HFFc6 (cell line): ENCODE results near the gene NFIX. TPM values are rescaled to one million over a fixed set of nuclear protein-coding genes. Genes with fewer than 3 reads are reported as not detected.

Experiments
- DNase-seq: peaks from one replicate; pipeline ENCODE4 v3.0.0-alpha.2; 2018
- H3K27ac Mint-ChIP-seq: 2 replicates; pipeline ENCODE4 v1.8.0; 2020; ENCODE audit warnings: mild to moderate bottlenecking, mixed read lengths
- H3K27me3 Mint-ChIP-seq: 2 replicates; pipeline ENCODE4 v1.8.0; 2021; ENCODE audit warnings: mild to moderate bottlenecking, moderate library complexity, mixed read lengths; ENCODE audit not compliant: insufficient read depth
- H3K36me3 Mint-ChIP-seq: 2 replicates; pipeline ENCODE4 v1.8.0; 2021; ENCODE audit warnings: low read depth, mixed read lengths
- H3K4me1 Mint-ChIP-seq: 2 replicates; pipeline ENCODE4 v1.8.0; 2020; ENCODE audit warnings: low read depth, mixed read lengths
- H3K4me3 Mint-ChIP-seq: 2 replicates; pipeline ENCODE4 v1.8.0; 2020; ENCODE audit warnings: mild to moderate bottlenecking, moderate library complexity, mixed read lengths
- H3K9me3 Mint-ChIP-seq: 2 replicates; pipeline ENCODE4 v1.8.0; 2020; ENCODE audit warnings: mild to moderate bottlenecking, mixed read lengths
- total RNA-seq, 6 experiments: library from RNA; stranded (reverse); fragmentation: NEBNext Ultra II Directional; extraction: Animal tissue kit (Norgen Biotek cat#: 25700); gene quantifications; 2 replicates in 1 of 6; 3 replicates in 5 of 6; pipeline ENCODE4 v1.2.3, GENCODE V29; 2021
- TF ChIP-seq, protein P1 (sequence below): fragments of 200-600 bp; sonication (generic); IDR thresholded peaks from 2 replicates; pipeline ENCODE4 v1.5.0; 2021; ENCODE audit warnings: antibody characterized with exemption, mild to moderate bottlenecking

NFIX gene
- total RNA-seq, 6 experiments from 2014 or later, result 129 to 161 (median 142) TPM

DNA sequence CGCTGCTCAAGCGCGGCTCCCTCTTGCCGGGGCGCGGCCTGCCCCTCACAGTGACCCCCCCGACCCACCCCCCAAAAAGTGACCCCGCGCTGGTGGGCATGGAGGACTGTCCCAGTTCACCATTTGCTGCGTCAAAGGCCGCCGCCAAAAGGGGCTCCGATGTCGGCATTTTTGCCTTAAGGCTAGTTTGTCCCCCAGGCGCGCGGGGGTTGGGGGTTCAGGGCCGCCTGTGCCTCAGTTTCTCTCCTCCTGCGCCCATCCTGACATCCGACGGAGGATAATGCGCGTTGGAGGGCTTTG, 17.1 kb downstream of the NFIX start:
- Mint-ChIP-seq H3K9me3 (no peaks in the 10 kb centered on the region), H3K36me3 (peaks cover 4% of the 10 kb centered on the region; the same call in 1 of the 2 replicates), H3K4me1 (peaks cover 31% of the 10 kb centered on the region), H3K27ac (peak overlapping the region; percentile 99), H3K4me3 (peak overlapping the region; percentile 95), H3K27me3 (no peaks in the 10 kb centered on the region; the same call in 1 of the 2 replicates)
- no peak for DNase-seq
- TF ChIP-seq, protein P1, sequence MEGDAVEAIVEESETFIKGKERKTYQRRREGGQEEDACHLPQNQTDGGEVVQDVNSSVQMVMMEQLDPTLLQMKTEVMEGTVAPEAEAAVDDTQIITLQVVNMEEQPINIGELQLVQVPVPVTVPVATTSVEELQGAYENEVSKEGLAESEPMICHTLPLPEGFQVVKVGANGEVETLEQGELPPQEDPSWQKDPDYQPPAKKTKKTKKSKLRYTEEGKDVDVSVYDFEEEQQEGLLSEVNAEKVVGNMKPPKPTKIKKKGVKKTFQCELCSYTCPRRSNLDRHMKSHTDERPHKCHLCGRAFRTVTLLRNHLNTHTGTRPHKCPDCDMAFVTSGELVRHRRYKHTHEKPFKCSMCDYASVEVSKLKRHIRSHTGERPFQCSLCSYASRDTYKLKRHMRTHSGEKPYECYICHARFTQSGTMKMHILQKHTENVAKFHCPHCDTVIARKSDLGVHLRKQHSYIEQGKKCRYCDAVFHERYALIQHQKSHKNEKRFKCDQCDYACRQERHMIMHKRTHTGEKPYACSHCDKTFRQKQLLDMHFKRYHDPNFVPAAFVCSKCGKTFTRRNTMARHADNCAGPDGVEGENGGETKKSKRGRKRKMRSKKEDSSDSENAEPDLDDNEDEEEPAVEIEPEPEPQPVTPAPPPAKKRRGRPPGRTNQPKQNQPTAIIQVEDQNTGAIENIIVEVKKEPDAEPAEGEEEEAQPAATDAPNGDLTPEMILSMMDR, result no peak

DNA sequence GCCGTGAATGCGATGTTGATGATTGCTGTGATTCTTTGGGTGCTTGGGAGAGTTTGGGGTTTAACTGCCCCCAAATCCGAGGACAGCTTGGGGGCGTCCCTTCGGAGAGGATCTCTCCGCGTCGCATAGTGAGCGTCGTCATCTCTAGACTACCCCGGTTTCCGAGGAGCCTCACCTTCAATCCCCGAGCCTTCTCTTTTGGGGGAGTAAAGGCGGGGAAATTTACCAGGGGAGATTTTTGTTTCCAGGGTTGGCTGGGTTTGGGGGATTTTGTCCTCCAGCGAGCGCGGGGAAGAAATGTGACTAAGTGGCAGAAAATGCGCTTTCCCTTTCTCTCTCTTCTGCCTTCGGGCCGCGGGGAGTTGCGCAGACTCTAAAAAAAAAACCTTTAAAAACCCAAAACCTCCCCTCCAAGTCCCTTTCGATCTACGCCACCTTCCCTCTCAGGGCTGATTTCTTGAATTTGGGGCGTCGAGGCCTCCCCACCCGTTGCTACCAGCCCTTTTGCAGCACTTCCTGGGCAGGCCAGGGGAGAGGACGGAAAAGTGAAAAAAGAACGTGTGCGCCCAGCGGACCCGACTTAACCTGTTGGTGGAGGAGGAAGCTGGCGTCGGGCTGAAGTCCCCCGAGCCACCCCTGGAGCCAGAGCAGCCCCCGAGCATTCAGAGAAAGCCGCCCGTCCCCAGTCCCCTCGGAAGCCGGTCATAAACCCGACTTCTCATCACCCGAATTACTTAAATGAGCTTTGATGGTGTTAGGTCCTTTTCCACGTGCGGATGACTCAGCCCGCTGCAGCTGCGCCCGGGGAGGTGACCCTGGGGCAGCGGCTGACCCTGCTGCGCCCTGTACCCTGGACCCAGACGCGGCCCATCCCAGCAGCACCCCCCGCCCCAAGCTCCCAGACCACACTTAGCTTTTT, 17.7 kb downstream of the NFIX start:
- Mint-ChIP-seq H3K4me1 (peaks cover 37% of the 10 kb centered on the region), H3K36me3 (peaks cover 4% of the 10 kb centered on the region; the same call in 1 of the 2 replicates), H3K9me3 (no peaks in the 10 kb centered on the region), H3K27me3 (no peaks in the 10 kb centered on the region; the same call in 1 of the 2 replicates), H3K27ac (peak overlapping the region; percentile 99), H3K4me3 (peak overlapping the region; percentile 95)
- TF ChIP-seq, protein P1, result no peak
- peak; percentile 30 for DNase-seq

DNA sequence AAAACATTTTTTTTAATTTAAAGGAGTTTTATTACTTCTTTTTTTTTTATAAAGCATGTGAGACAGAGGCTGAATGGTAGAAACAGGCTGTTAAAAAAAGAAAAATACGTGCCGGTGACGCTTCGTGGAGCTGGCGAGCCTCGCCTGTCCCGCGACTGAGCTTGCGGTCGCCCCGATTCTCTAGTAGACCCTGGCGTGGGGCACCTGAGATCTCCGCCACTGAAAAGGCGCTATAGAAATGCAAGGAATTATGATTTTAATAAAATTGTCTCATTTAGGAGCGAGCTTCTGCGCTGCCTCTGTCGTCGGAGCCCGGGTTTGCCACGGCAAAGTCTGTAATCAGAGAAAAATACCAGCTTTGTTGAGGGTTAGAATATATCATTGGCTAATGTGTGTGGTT, 18.4 kb downstream of the NFIX start:
- Mint-ChIP-seq H3K36me3 (peaks cover 4% of the 10 kb centered on the region; the same call in 1 of the 2 replicates), H3K4me1 (peaks cover 44% of the 10 kb centered on the region), H3K4me3 (peak overlapping the region; percentile 95), H3K9me3 (no peaks in the 10 kb centered on the region), H3K27ac (peak overlapping the region; percentile 99), H3K27me3 (no peaks in the 10 kb centered on the region; the same call in 1 of the 2 replicates)
- TF ChIP-seq, protein P1, result no peak
- DNase-seq, result no peak

GRCh38 chr19:13014101-13014920, 19.0 kb downstream of the NFIX start:
- H3K27ac Mint-ChIP-seq, result no peak overlapping the region
- TF ChIP-seq, protein P1, result no peak
- peaks cover 51% of the 10 kb centered on the region for H3K4me1 Mint-ChIP-seq
- H3K9me3 Mint-ChIP-seq, result no peaks in the 10 kb centered on the region
- H3K36me3 Mint-ChIP-seq, result no peaks in the 10 kb centered on the region
- no peak for DNase-seq
- peak overlapping the region; percentile 95; the same call in 1 of the 2 replicates for H3K4me3 Mint-ChIP-seq
- H3K27me3 Mint-ChIP-seq, result no peaks in the 10 kb centered on the region; the same call in 1 of the 2 replicates

GRCh38 chr19:13014921-13015280, 19.6 kb downstream of the NFIX start:
- Mint-ChIP-seq H3K27me3 (peaks cover 1% of the 10 kb centered on the region), H3K27ac (no peak overlapping the region), H3K9me3 (no peaks in the 10 kb centered on the region), H3K36me3 (no peaks in the 10 kb centered on the region), H3K4me3 (no peak overlapping the region), H3K4me1 (peaks cover 57% of the 10 kb centered on the region)
- DNase-seq, result no peak
- TF ChIP-seq, protein P1, result no peak
